Choroid plexus epithelial cell (primary cell): ENCODE results near the gene USP36.
"Not testable (repeated sequence)": the region's sequence is repeated elsewhere in the genome, so short reads cannot be mapped to it uniquely, and the experiment has no call there.

ENCODE experiments used
- DNase-seq: peaks from one replicate; pipeline ENCODE4 v3.0.0-alpha.2; 2010; ENCODE audit warnings: low read depth
- H3K4me3 ChIP-seq: 2 replicates; pipeline ENCODE4 v1.5.1; 2011; ENCODE audit warnings: low read depth, mild to moderate bottlenecking, control low read depth, low read length, moderate library complexity
- TF ChIP-seq, protein P1 (sequence below): conservative IDR thresholded peaks from 2 replicates; pipeline ENCODE4 v1.5.1; 2011; ENCODE audit warnings: low read depth, mild to moderate bottlenecking, control low read depth, inconsistent platforms, low read length, moderate library complexity

The USP36 gene

DNA sequence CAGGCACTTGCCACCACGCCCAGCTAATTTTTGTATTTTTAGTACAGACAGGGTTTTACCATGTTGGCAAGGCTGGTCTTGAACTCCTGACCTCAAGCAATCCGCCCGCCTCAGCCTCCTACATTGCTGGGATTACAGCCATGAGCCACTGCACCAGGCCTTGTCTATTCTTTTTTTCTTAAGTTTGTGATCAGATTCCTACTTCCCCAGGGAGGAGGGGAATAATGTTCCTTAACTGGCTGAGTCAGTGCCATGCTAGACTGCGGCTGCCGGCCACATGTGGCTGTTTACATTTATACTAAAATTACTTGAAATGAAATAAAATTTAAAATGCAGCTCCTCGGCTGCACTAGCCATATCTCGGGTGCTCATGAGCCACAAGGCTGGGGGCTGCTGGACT is 27.8 kb upstream of the USP36 start:
- no peak overlapping the region for H3K4me3 ChIP-seq
- peak; percentile 57 for DNase-seq
- TF ChIP-seq, protein P1, sequence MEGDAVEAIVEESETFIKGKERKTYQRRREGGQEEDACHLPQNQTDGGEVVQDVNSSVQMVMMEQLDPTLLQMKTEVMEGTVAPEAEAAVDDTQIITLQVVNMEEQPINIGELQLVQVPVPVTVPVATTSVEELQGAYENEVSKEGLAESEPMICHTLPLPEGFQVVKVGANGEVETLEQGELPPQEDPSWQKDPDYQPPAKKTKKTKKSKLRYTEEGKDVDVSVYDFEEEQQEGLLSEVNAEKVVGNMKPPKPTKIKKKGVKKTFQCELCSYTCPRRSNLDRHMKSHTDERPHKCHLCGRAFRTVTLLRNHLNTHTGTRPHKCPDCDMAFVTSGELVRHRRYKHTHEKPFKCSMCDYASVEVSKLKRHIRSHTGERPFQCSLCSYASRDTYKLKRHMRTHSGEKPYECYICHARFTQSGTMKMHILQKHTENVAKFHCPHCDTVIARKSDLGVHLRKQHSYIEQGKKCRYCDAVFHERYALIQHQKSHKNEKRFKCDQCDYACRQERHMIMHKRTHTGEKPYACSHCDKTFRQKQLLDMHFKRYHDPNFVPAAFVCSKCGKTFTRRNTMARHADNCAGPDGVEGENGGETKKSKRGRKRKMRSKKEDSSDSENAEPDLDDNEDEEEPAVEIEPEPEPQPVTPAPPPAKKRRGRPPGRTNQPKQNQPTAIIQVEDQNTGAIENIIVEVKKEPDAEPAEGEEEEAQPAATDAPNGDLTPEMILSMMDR = no peak

GRCh38 chr17:78867046-78867445 is 26.4 kb upstream of the USP36 start:
- not testable (repeated sequence) for DNase-seq, H3K4me3 ChIP-seq

- H3K4me3 ChIP-seq = no peak overlapping the region
- DNase-seq = peak; percentile 83
Observed at GRCh38 chr17:78865682-78866390, 25.2 kb upstream of the USP36 start.

GRCh38 chr17:78864117-78864516 is 23.5 kb upstream of the USP36 start:
- no peak overlapping the region for H3K4me3 ChIP-seq
- DNase-seq = no peak
- TF ChIP-seq, protein P1 = no peak

More at GRCh38 chr17:78865682-78866390, 25.2 kb upstream of the USP36 start:
- TF ChIP-seq, protein P1 = peak; percentile 95

DNA sequence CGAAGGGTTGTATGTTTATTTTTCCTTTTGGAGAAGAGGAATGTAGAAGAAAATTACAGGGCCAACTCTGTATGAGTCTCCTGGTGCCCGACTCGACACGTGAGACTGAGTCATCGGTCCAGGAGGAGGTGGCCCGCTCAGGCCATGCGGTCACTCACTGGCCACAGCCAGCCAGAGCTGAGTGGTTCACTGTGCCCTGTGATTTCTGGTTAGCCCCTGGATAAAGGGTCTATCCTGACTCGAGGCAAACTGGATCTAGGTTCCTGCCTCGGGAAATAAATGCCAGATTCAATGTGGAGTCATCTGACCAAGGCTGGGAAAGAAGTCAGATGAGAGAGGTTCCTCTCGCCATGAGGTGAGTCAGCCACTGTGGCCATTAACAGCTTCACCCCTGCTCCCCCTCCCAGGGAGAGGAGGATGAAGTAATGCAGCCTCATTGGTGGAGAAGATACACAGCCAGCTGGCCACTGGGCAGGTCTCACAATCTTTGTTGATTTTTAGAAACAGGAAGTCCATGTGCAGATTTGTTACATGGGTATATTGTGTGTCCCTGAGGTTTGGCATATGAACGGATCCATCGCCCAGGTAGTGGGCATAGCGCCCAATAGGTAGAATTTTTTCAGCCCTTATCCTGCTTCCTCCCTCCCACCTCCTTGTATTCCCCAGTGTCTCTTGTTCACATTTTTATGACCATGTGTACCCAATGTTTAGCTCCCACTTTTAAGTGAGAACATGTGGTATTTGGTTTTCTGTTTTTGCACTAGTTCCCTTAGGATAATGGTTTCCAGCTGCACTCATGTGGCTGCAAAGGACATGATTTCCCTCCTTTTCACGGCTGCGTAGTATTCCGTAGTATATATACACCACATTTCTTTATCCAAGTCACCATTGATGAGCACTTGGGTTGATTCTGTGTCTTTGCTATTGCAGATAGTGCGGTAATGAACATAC is 21.7 kb upstream of the USP36 start:
- TF ChIP-seq, protein P1 = no peak

DNA sequence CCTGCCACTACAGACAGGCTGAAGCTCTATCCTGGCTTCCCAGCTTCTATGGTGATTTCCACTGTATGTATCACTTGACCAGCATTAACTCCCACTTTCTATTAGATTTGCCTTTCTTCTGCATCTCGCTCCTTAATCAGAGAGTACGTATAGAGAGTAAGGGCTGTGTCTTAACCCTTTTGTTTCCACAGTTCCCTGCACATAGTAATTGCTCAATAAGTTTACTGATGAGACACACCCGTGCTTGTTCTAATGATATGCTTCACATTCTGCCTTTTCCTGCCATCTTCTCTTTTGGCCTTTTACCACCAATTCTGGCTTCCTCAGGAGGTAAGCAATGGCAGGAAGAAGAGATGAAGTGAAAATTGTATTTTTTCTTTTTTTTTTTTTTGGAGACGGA is 20.6 kb upstream of the USP36 start:
- H3K4me3 ChIP-seq = no peak overlapping the region
- TF ChIP-seq, protein P1 = no peak
- DNase-seq = no peak

More for the DNA sequence above, 21.7 kb upstream of the USP36 start:
- H3K4me3 ChIP-seq = no peak overlapping the region
- peak; percentile 98 for DNase-seq

GRCh38 chr17:78859051-78859450 is 18.4 kb upstream of the USP36 start:
- H3K4me3 ChIP-seq = no peak overlapping the region
- TF ChIP-seq, protein P1 = no peak

More at GRCh38 chr17:78859051-78859450, 18.4 kb upstream of the USP36 start:
- no peak for DNase-seq
